Muscle of arm (tissue), 12 donors: ENCODE results near the gene ATP1A1. TPM values are rescaled to one million over a fixed set of nuclear protein-coding genes. Genes with fewer than 3 reads are reported as not detected.

Experiments used
- DNase-seq: peaks from one replicate; pipeline ENCODE4 v3.0.0-alpha.2; 2013
- polyA plus RNA-seq, 12 donors: library from polyadenylated mRNA; unstranded; fragments of 120-200 nt; gene quantifications; one replicate each; pipeline ENCODE4 v1.2.1, GENCODE V29; 2013; ENCODE audit not compliant: insufficient read length in 12 of 12

ATP1A1 gene
- polyA plus RNA-seq, 12 donors = 97.7 to 161 (median 128) TPM; not detected in 1

DNA sequence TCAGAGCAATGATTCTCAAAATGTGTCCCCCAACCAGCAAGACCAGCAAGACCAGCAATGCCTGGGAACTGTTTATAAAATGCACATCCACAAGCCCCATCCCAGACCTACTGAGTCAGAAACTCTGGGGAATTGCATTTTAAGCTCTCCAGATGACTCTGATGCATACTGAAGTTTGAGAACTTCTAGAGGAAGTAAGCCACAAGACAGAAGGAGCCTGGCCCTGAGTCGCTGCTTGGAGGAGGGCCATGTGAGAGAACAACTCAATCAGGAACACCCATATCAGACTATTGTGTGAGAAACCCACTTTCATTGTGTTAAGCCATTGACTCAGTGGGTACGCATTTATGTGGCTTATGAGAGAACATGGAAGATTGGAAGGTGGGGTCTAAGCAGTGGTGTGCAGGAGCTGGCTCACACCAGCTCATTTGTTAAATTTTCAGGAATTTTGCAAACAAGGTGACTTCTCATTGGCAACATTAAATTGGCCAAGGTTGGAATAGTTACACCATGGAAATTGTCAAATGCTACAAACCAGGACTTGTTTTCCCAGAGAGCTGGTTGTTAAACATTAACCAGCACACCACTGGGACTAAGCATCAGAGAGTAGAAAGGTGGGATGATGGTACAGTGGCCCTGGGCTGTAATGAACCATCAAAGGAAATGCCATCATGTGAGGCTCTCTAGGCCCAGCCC, 38.9 kb downstream of the ATP1A1 start:
- no peak for DNase-seq

DNA sequence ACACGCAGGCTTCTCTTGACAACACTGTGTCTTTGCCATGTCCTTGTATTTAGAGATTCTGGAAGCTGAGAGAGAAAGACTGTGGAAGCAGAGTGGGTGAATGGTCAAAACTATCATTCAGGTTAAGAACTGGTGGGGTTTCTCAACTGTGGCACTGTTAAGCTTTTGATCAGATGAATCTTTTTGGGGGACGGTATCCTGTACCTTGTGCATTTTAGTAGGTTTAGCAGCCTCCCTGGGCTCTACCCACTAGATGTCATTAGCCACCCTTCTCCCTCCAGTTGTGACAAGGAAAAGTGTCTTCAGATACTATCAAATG, 39.4 kb downstream of the ATP1A1 start:
- DNase-seq = no peak

DNA sequence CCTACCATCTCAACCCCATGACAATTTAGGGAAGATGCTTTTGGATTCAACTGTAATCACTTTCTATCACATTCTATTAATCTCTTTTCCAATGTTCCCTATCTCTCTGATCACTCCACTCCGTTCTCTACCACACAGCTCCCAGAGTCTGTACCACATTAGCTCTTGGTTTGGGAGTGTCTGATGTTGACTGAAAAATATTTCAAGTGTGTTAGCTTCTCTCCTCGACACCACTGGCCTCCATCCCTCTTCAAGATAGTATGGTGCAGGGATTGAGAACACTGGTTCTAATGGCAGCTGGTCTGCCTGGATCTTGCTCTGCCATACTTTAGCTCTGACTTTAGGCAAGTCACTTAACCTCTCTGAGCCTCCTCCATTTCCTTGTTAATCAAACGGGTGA, 39.9 kb downstream of the ATP1A1 start:
- no peak for DNase-seq

DNA sequence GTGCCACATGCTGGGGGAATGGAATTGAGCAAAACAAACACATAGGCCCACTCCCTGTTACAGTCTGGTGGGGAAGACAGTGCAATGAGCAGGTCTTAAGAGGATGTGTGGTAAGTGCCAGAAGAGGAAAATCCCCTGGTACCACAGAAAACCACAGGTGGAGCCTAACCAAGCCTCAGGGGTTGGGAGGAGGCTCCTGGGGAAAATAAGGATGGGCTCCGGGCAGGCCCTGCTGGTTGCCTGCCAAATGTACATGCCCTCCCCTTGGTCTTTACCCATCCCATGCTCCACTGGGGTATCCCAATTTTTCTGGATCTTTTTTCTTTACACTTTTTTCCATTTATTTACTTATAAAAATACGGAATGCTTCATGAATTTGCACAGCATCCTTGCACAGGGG, 40.4 kb downstream of the ATP1A1 start:
- no peak for DNase-seq

DNA sequence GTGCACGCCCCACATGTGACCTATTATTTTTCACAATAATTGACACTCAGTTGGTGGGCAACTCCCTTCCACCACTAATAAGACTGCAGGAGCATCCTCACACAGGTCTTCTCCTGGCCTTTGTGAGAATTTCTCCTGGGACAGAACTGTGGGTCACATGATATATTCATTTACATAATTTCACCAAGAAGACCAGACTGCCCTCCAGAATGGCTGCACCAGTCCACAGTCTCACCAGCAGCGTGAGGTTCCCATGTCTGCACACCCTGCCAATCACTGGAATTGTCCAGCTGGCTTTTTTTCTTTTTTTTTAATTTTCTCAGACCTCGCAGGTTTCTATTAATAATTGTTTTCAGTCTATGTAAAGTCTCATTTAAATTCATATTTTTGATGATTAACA, 41.3 kb downstream of the ATP1A1 start:
- no peak for DNase-seq

DNA sequence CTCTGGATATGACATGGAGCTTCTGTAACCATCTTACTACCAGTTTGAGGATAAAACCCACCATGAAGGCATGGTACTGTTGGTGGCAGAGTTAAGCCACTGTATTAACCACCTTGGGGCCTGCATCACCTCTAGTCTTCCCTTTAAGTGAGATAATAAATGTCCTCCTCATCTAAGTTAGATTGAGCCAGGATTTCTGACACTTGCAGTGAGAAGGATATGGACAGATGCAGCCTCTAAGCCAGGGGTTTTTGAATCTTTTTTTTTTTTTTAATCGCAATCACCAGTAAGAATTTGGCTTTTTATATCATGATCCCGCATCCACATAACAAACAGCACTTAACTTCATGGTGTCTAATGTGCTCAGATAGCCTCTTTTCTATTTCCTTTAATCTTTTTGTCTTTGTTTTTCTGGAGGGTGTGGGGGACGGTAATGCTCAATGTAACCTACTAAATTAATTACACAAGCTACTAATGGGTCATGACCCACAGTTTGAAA, 42.2 kb downstream of the ATP1A1 start:
- DNase-seq = no peak

DNA sequence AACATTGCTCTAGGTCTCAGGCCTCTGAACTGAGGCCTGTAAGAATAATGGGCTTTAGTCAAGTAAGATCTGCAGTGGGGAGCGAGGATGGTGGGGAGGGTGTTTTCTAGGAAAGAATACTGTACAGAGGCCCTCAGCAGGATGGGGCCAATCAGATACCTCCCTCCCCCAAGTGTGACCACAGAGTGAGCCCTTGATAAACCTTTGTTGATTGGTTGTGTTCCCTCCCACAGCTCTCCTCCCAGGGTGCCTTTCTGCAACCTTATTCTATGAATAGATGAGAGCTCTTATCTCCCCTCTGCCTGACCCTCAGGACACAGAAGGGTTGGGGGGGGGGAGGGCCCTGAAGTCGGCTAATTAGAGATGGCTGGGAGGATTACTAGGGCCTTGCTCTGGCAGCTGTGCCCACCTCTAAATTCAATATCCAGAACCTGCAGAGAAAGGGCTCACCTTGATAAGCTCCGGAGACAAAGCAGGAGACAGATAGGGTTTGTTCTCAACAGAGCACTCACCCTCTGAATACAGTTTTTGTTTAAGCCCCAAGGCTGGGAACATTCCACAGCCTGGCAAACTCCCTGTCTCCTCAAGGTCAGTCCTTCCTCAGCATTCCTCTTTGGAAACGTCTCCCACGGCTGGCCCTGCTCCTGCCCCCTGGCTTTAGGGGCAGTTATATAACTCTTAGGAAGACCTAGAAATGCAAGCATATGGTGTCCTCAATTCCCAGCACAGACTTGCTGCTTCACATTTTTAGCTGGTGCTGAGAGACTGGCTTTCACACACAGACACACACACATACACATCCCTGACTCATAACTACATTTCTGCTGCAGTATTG, 42.9 kb downstream of the ATP1A1 start:
- DNase-seq = no peak

DNA sequence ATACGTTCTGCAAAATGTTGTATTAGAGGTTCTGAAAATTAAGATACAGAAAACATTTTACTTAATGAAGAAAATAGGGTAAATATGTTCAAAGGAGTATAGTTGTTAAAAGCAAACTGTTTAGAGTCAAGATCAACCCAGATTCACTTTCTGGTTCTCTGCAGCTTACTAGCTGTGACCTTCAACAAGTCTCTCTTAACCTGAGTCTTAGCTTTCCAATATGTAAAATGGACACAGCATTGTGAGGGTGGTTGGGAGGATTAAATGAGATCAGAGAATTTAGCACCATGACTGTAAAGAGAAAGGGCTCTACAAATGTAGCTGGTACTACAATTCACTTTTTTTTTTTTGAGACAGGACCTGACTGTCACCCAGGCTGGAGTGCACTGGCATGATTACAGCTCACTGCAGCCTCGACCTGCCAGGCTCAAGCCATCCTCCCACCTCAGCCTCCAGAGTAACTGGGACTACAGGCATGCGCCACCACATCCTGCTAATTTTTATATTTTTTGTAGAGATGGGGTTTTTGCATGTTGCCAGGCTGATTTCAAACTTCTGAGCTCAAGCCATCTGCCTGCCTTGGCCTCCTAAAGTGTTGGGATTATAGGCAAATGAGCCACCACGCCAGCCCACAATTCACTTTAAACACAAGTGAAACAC, 43.9 kb downstream of the ATP1A1 start:
- DNase-seq = no peak

DNA sequence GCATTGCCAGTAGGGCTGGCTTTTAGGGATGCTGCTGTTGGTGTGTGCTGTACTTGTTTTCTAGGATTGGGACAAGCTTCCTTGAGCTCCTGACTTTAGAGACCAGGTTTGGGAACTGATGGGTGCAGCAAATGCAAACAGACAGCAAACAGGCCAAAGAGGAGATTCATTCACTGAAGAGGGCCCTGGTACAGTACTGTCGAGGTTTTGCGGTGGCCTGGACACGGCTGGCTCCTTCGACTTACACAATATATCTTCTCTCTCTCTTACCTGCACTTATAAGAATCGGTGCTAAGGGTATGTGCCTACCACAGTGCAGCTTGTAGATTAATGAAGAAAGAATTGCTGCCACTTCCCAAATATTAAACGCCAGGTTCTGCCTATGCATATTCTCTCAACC, 44.6 kb downstream of the ATP1A1 start:
- DNase-seq = no peak

DNA sequence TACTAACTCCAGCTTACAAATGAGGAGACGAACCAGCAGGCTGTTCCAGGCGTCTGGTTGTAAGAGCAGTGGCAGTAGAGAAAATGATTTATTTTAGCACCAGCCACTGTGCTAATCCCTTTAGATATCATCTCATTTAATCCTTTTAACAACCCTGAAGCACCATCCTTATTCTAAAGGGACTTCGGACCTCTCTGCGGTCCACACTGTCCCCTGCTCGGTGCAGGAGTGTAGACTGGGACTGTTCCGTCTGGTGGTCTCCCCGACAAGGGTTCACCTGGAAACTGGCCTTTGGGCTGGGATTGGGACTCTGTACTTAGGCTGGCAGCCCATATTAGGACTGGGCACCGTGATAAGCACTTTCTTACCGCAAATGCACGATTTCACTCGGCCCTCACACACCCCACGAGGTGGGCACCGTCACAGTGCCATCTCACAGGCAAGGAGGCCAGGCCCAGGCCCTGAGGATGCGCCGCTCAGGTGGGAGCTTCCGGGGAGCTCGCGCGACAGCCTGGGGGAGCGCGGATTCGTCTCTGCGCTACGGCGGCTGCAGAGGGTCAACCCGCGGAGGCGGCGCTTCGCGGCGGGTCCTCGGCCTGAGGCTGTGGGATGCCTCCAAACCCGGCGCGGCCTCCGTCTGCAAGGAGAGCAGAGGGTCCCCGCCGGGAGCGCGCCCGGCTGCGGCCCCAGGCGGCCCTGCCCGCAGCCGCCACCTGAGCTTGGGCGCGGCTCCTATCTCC, 45.2 kb downstream of the ATP1A1 start:
- peak; percentile 84 for DNase-seq

DNA sequence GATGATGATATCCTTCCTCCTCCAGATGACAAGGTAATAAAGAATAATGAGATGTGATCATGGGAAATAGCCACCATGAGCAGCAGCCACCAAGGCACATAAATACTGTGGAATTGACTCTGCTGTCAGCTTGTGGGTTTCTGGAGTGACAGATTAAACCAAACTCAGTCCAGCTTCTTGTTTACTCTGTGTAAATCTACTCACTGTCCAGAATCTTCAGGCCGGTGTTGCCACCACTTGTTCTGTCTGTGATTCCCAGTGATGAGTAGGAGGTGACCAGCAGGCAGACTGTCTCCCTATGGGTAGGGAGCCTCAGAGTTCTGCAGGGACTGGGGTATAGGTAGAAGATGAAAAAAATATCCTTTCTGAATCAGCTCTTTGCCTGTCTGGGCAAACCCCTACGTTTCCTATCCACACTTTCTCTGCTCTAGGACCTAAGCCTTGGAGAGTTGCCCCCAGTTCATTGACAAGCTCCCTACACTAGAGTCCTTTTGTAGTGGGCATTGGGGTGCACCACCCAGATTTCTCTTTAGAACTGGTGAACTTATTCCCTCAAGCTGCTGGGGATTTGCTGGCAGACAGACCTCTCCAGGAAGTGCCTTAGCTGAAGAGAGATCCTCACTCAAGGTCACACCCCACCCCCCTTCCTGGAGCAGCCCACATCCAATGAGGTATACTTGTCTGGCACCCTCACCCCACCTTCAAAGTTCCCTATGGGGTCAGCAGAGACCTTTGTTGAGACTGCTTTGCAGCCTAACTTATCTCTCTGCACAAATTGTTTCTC, 47.6 kb downstream of the ATP1A1 start:
- no peak for DNase-seq

DNA sequence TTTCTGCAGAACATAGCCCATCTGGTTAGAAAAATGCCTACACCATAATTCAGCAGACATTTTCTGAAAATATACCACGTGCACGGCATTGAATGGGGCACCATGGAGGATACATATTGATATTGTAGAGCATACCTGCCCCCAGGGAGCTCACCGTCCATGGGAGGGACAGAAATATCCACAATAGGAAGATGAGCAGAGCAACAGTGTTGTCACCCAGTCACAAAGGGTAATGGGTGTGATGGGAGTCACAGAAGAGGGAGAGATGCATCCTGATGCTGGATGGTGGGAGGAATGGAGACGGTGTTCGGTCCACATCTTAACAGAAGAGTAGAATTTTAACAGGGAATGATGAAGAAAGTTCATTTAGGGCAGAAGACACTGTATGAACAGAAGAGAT, 51.4 kb downstream of the ATP1A1 start:
- DNase-seq = no peak

DNA sequence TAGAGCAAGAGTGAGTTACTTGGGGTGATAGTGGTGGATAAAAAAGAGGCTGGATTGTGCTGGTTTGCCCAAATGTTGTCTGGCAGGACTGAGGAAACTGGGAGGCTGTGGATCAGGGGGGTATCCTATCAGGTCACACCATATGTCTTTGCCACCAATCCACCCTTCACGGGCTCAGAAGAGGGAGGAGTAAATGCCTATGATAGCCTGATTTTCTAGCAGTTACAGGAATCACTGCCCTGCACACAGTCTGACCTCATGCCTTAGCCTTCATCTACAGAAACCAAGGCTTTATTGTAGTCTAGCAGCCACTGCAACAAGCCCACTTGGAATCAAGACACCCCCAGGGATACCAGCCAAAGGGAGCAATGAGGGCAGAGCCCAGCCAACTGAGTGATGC, 51.8 kb downstream of the ATP1A1 start:
- no peak for DNase-seq

DNA sequence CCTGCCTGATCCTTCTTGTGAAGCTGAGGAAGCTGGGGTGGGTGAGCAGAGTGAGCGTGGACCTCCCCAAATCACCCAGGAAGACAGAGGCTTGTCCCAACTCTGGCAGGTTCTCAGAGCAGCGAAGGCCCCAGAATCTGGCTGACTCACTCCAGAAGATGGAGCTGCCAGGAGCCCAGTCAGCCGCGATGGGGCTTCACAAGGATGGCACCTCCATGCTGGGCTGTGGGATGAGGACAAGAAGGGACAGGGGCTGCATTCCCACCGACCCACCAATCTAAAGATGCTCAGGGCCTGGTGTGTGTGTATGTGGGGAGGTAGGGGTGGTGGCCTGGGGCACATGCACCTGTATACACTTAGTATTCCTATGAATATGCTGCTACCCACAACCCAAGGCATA, 52.9 kb downstream of the ATP1A1 start:
- DNase-seq = no peak

DNA sequence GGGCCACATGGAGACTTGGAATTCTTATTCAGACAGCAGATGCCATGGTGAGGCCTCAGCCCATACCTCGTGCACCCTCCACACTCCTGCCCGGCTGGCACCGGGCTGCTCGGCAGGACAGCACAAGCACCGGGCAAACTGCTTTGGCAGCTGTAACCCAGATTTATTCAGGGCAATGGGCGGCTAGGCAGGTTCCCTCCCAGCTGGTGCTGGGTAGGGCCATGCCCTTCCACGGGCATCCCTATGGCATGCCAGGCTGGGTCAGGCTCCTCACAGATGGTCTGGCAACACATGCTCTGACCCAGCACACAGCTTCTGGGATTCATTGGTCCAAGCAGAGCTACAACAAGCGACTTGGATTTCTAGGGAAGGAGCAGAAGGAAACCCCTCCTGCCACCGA, 53.4 kb downstream of the ATP1A1 start:
- no peak for DNase-seq

DNA sequence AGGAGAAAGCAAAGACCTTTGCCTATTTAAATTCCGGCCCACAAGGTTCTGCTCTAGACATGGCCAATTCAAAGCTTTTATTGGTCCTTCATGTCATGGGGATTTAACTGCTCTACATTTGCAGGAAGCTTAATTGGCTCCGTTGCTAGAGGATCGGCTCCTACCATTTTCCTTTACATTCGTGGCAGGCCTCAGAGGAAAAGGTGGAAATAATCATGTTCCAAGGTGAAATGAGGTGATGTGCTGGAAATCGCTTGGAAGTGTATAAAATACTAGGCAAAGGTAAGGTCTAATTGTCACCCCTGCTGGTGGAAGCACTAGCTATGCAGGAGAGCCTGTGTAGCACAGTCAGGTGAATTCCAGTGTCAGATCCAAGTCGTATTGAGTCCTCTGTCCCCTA, 55.5 kb downstream of the ATP1A1 start:
- DNase-seq = no peak

DNA sequence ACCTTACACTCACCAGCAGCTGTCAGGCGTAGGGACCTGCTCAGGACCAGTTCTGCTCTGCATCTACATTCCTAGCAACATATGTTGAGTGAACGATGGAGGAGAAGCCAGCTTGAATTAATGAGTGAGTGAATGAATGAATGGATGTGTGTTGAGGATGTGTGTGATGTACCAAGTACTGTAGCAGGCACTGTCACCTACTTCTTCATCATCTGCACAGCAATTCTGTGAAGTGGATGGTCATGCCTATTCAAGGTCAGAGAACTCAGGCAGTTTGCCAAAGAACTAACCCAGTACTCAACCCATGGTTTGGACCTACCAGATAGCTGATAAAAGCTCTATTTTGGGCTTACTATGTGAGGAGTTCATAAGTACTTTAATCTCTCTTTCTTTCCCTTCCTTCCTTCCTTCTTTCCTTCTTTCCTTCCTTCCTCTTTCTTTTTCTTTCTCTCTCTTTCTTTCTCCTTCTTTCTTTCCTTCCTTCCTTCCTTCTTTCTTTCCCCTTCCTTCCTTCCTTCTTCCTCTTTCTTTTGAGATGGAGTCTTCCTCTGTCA, 56.9 kb downstream of the ATP1A1 start:
- no peak for DNase-seq

DNA sequence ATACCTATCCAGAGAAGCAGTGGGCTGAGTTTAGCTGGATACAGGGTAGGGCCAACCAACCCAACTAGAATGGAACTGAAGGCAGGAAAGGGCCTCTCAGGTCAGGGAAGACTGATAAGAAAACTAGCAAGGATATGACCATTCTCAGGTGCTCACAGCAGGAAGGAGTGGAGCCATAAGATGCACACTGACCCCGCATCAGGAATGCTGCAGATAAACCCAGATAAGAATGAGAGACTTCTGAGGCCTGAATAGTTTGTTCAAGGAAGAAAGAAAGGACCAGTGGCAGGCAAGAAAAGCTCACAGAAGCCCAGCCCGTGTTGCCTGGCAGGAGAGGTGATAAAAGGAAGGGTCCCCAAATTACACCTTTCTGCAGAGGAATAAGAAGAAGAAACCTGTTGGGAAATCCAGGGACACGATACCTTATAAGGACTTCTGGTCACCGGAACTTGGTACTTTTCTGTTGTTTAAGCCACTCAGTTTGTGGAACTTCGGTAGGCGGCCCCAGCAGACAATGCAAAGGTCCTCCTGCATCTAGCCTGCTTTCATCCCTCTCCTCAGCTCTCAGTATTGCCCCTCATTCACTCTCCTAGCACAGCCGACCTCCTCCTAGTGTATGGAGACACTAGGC, 58.9 kb downstream of the ATP1A1 start:
- no peak for DNase-seq

DNA sequence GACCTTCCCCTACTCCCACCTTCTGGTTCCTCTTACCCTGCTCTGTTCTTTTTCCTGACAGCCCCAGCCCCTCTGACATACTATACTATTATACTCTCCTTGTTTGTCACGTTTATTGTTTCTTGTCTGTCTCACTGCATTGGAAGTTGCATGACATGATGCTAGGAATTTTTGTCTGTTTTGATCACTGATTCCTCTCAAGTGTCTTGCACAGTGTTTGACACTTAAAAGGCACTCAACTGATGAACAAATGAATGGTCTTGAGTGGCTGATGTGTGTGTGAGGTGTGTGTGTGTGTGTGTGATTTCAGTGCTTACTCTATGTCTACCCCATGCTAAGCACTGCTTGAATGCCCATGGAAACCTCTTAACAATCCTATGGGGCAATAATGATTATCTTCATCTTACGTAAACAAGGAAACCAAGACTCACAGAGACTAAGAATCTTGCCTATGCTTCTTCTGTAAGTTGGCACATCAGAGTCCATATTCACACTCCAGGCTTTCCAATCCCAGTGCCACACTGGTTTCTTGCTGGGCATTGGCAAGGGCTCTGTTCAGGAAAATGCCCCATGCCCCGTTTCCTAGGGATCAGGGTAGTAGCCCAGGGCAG, 59.7 kb downstream of the ATP1A1 start:
- no peak for DNase-seq
